PFSK-1 (cell line): Measurements from ENCODE around the gene VWA5B2.

ENCODE experiments used
- FOXP2 ChIP-seq: optimal IDR thresholded peaks from 2 replicates; pipeline ENCODE3; 2011; ENCODE audit warnings: borderline replicate concordance, control low read depth, inconsistent platforms; ENCODE audit not compliant: insufficient read depth; ENCODE audit errors: extremely low read length, extremely low read depth
- POLR2AphosphoS5 ChIP-seq: IDR thresholded peaks from 2 replicates; pipeline ENCODE4 v1.6.1; 2012; ENCODE audit warnings: low read depth, mild to moderate bottlenecking, control low read depth, low read length, moderate library complexity
- TAF1 ChIP-seq: IDR thresholded peaks from 2 replicates; pipeline ENCODE4 v1.6.1; 2012; ENCODE audit warnings: low read length, control low read depth, borderline replicate concordance; ENCODE audit not compliant: insufficient read depth
- TF ChIP-seq, protein P1 (sequence below), 2 experiments: IDR thresholded peaks; 2 replicates each; pipeline versions ENCODE4 v1.6.1 to v1.8.0; 2011 to 2012; ENCODE audit warnings: low read depth in 2 of 2, low read length in 2 of 2, control low read depth in 1 of 2, inconsistent platforms in 1 of 2, mild to moderate bottlenecking in 1 of 2, moderate library complexity in 1 of 2; ENCODE audit not compliant: insufficient read depth in 1 of 2

DNA sequence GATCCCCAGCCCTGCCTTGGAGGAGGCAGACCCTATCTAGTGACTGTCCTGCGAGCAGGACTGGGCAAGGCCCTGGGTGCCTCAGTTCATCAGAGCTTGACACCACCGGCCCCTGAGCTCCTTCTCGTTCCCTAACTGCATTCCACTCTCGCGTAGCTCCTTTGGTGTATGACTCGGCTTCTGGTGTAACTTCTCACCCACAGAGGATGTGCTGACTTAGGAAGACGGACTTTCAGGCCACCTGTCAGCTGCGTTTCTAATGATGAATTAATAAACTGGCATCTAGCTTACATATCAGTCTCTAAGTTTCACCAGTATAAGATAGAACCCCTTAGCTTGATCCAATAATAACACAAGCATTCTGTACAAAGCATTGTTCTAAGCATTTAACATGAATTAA lies 25.9 kb upstream of the VWA5B2 start:
- TF ChIP-seq POLR2AphosphoS5 (no peak), FOXP2 (no peak), TAF1 (no peak)
- TF ChIP-seq, protein P1, sequence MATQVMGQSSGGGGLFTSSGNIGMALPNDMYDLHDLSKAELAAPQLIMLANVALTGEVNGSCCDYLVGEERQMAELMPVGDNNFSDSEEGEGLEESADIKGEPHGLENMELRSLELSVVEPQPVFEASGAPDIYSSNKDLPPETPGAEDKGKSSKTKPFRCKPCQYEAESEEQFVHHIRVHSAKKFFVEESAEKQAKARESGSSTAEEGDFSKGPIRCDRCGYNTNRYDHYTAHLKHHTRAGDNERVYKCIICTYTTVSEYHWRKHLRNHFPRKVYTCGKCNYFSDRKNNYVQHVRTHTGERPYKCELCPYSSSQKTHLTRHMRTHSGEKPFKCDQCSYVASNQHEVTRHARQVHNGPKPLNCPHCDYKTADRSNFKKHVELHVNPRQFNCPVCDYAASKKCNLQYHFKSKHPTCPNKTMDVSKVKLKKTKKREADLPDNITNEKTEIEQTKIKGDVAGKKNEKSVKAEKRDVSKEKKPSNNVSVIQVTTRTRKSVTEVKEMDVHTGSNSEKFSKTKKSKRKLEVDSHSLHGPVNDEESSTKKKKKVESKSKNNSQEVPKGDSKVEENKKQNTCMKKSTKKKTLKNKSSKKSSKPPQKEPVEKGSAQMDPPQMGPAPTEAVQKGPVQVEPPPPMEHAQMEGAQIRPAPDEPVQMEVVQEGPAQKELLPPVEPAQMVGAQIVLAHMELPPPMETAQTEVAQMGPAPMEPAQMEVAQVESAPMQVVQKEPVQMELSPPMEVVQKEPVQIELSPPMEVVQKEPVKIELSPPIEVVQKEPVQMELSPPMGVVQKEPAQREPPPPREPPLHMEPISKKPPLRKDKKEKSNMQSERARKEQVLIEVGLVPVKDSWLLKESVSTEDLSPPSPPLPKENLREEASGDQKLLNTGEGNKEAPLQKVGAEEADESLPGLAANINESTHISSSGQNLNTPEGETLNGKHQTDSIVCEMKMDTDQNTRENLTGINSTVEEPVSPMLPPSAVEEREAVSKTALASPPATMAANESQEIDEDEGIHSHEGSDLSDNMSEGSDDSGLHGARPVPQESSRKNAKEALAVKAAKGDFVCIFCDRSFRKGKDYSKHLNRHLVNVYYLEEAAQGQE (IDR thresholded peaks at IDR 0.05; ENCODE audit: insufficient read depth in 1 of 2, low read depth in 2 of 2, low read length in 2 of 2) = no peak
